ENCODE measurements around the gene IQCH.

DNA sequence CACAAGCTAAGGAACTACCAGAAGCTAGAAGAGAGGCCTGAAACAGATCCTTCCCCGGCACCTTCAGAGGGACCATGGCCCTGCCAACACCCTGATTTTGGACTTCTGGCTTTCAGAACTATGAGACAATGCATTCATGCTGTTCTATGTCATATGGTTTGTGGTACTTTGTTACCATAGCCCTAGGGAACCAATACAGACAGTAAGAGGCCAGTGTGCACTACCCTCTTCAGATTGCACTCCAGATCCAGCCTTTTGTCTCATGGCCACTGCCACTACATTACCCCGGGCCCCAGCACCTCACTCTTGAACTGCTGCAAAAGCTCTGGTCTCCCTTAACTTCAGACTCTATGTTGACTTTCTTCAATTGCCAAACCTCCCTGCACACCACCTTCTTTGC, 24.1 kb upstream of the IQCH start:
- TF ChIP-seq, protein P1, sequence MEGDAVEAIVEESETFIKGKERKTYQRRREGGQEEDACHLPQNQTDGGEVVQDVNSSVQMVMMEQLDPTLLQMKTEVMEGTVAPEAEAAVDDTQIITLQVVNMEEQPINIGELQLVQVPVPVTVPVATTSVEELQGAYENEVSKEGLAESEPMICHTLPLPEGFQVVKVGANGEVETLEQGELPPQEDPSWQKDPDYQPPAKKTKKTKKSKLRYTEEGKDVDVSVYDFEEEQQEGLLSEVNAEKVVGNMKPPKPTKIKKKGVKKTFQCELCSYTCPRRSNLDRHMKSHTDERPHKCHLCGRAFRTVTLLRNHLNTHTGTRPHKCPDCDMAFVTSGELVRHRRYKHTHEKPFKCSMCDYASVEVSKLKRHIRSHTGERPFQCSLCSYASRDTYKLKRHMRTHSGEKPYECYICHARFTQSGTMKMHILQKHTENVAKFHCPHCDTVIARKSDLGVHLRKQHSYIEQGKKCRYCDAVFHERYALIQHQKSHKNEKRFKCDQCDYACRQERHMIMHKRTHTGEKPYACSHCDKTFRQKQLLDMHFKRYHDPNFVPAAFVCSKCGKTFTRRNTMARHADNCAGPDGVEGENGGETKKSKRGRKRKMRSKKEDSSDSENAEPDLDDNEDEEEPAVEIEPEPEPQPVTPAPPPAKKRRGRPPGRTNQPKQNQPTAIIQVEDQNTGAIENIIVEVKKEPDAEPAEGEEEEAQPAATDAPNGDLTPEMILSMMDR (IDR thresholded peaks at IDR 0.05), result no peak
- no peak for TF ChIP-seq PREB (CRISPR knock-in tag; IDR thresholded peaks at IDR 0.05; ENCODE audit: borderline replicate concordance)
- TF ChIP-seq, protein P2, sequence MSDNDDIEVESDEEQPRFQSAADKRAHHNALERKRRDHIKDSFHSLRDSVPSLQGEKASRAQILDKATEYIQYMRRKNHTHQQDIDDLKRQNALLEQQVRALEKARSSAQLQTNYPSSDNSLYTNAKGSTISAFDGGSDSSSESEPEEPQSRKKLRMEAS (CRISPR knock-in tag; IDR thresholded peaks at IDR 0.05), result no peak
- no peak for TF ChIP-seq NR2C2 (CRISPR knock-in tag; IDR thresholded peaks at IDR 0.05)
- TF ChIP-seq MYBL2 (CRISPR knock-in tag; IDR thresholded peaks at IDR 0.05), result no peak
- no peak for TF ChIP-seq SP1 (CRISPR knock-in tag; conservative IDR thresholded peaks at IDR 0.05)
- no peak for TF ChIP-seq ATF6 (CRISPR knock-in tag; IDR thresholded peaks at IDR 0.05)
- no peak for TF ChIP-seq CBFB (CRISPR knock-in tag; IDR thresholded peaks at IDR 0.05; ENCODE audit: low read depth)
- TF ChIP-seq, protein P3, sequence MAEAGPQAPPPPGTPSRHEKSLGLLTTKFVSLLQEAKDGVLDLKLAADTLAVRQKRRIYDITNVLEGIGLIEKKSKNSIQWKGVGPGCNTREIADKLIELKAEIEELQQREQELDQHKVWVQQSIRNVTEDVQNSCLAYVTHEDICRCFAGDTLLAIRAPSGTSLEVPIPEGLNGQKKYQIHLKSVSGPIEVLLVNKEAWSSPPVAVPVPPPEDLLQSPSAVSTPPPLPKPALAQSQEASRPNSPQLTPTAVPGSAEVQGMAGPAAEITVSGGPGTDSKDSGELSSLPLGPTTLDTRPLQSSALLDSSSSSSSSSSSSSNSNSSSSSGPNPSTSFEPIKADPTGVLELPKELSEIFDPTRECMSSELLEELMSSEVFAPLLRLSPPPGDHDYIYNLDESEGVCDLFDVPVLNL (CRISPR knock-in tag; IDR thresholded peaks at IDR 0.05; ENCODE audit: borderline replicate concordance, low read depth), result no peak
